ENCODE measurements around the gene DIS3L2. TPM values are rescaled to one million over a fixed set of nuclear protein-coding genes. Genes with fewer than 3 reads are reported as not detected.

Gene DIS3L2
- total and polyA plus RNA-seq, 2 experiments from 2014 or later = 15.2 to 25.3 TPM

DNA sequence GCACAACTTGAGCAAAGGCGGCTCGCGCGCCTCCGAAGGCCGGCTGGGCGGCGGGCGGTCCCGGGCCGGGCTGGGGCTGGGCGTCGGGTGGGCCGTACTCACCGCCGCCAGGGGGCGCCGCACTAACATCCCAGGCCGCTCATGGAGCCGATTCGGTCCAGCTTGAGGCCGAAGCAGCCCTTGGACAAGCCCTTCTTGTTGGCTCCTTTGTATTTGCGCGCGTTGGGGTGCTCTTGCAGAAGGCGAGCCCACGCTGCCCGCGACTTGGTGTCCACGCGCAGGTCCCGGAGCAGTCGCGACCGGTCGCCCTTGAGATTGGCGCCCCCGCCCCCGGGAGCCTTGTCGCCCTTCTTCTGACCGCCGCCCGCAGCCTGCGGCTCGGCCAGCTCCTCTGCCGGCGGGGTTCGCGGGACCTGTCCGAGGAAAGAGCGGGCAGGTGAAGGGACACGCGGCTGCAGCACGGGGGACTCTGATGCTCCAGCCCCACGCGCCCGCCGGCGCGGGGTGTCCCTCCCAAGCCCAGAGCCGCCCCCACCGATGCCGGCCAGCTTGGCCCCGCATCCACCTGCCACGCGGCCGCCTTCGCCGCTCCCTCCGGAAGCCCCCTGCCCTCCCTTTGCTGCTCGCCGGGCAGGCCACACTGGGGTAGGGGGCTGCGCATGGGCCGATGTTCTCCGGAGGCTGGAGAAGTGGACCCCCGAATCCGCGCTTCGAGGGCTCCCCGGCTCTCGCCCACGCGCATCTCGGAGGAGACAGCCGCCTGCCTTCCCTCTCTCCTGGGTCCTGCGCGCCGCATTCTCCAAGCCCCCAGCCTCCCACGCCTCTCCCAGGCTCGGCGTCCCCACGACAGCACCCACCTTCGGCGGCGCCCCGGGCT, 36.0 kb upstream of the DIS3L2 start:
- peak; percentile 71 for ATAC-seq
- Histone ChIP-seq H3K27ac (ENCODE audit: low read depth) (no peak overlapping the region), H3K4me3 (peak overlapping the region; percentile 81), H3K4me1 (ENCODE audit: insufficient read depth) (no peaks in the 10 kb centered on the region), H4K20me1 (replicated peaks; ENCODE audit: insufficient read depth) (peaks cover 10% of the 10 kb centered on the region; the same call in 1 of the 2 replicates), H3K4me2 (peak overlapping the region; percentile 93), H3K9me2 (ENCODE audit: insufficient read depth) (no peaks in the 10 kb centered on the region), H2AFZ (peak overlapping the region; percentile 99), H3K79me2 (replicated peaks; ENCODE audit: insufficient read depth) (no peaks in the 10 kb centered on the region), H3F3A (replicated peaks; ENCODE audit: low read depth) (no peaks in the 10 kb centered on the region), H3K27me3 (ENCODE audit: insufficient read depth) (peaks cover 53% of the 10 kb centered on the region), H3K36me3 (ENCODE audit: insufficient read depth) (no peaks in the 10 kb centered on the region)
- Mint-ChIP-seq H3K9me3 (no peaks in the 10 kb centered on the region), H3K27me3 (ENCODE audit: insufficient read depth, low read depth, poor library complexity) (peaks cover 50% of the 10 kb centered on the region), H3K4me3 (peak overlapping the region; percentile 77), H3K27ac (no peak overlapping the region), H3K36me3 (ENCODE audit: low read depth) (no peaks in the 10 kb centered on the region), H3K4me1 (peaks cover 16% of the 10 kb centered on the region)
- TF ChIP-seq CTCF (conservative IDR thresholded peaks at IDR 0.05; ENCODE audit: low read depth in 2 of 2) (peak; percentile 74 to 88), EZH2 (IDR thresholded peaks at IDR 0.05; ENCODE audit: low read depth, unreplicated experiment) (no peak)
- peak; percentile 94 for DNase-seq (ENCODE audit: low spot score)

DNA sequence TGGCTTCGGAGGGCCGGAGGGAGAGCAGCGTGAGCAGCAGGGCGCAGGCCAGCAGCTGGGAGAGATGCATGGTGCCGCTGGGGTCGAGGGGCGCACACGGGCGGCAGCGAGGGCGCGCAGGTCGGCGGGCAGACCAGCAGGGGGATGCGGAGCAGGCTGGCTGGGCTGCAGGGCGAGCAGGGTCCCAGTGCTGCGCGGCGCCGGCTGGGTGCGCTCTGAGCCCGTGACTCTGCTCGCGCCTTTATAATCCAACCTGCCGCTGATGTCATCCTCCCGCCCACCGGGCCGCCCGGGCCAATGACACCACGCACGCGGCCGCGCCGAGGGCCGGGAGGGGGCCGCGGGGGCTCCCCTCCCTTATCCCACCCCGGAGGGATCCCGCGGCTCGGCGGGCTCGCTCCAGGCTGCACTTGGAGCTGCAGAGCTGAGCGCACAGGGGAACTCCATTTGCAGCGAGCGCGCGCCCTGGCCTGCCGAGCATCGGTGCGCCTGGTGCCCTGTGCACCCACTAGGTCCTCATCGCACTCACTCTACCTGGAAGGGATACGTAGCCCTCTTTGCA, 35.3 kb upstream of the DIS3L2 start, which contains the start of gene NPPC:
Gene NPPC, minus strand, starts transcription at position 217 of the 562 bp plus-strand sequence. Its CDS starts 147 bp downstream, at position 70.
- H3K27ac ChIP-seq (ENCODE audit: low read depth) = no peak within 1 kb of the TSS
- peaks cover 50% of the 10 kb centered on the region for H3K27me3 Mint-ChIP-seq (ENCODE audit: insufficient read depth, low read depth, poor library complexity)
- H3K79me2 ChIP-seq (replicated peaks; ENCODE audit: insufficient read depth) = no peaks in the 10 kb centered on the region
- no peaks in the 10 kb centered on the region for H3K36me3 ChIP-seq (ENCODE audit: insufficient read depth)
- no peaks in the 10 kb centered on the region for H3F3A ChIP-seq (replicated peaks; ENCODE audit: low read depth)
- peak within 1 kb of the TSS; percentile 99 for H2AFZ ChIP-seq
- H3K4me1 ChIP-seq (ENCODE audit: insufficient read depth) = no peaks in the 10 kb centered on the region
- H3K4me3 ChIP-seq = peak within 1 kb of the TSS; percentile 81
- H3K36me3 Mint-ChIP-seq (ENCODE audit: low read depth) = no peaks in the 10 kb centered on the region
- peak within 1 kb of the TSS; percentile 77 for H3K4me3 Mint-ChIP-seq
- H3K27me3 ChIP-seq (ENCODE audit: insufficient read depth) = peaks cover 53% of the 10 kb centered on the region
- DNase-seq (ENCODE audit: low spot score) (peak; percentile 84), ATAC-seq (peak; percentile 78)
- H3K27ac Mint-ChIP-seq = no peak within 1 kb of the TSS
- no peaks in the 10 kb centered on the region for H3K9me2 ChIP-seq (ENCODE audit: insufficient read depth)
- peak within 1 kb of the TSS; percentile 93 for H3K4me2 ChIP-seq
- H3K4me1 Mint-ChIP-seq = peaks cover 16% of the 10 kb centered on the region
- no peaks in the 10 kb centered on the region for H3K9me3 Mint-ChIP-seq
- TF ChIP-seq CREB1 (CRISPR knock-in tag; IDR thresholded peaks at IDR 0.05; ENCODE audit: low read depth) = peak; percentile 78
- peak; percentile 83 for TF ChIP-seq POLR2AphosphoS5 (IDR thresholded peaks at IDR 0.05; ENCODE audit: low read depth)
- TF ChIP-seq ZNF114 (CRISPR knock-in tag; IDR thresholded peaks at IDR 0.05) = no peak
- peak; percentile 36 to 63; a peak in 2 of 4 replicates for TF ChIP-seq CTCF (conservative IDR thresholded peaks at IDR 0.05; ENCODE audit: low read depth in 2 of 2)
- TF ChIP-seq REST (IDR thresholded peaks at IDR 0.05; ENCODE audit: unreplicated experiment) = no peak
- no peak for TF ChIP-seq JUNB (IDR thresholded peaks at IDR 0.05; ENCODE audit: unreplicated experiment)
- TF ChIP-seq, protein P1, sequence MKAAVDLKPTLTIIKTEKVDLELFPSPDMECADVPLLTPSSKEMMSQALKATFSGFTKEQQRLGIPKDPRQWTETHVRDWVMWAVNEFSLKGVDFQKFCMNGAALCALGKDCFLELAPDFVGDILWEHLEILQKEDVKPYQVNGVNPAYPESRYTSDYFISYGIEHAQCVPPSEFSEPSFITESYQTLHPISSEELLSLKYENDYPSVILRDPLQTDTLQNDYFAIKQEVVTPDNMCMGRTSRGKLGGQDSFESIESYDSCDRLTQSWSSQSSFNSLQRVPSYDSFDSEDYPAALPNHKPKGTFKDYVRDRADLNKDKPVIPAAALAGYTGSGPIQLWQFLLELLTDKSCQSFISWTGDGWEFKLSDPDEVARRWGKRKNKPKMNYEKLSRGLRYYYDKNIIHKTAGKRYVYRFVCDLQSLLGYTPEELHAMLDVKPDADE (IDR thresholded peaks at IDR 0.05) = no peak
- peaks cover 10% of the 10 kb centered on the region; the same call in 1 of the 2 replicates for H4K20me1 ChIP-seq (replicated peaks; ENCODE audit: insufficient read depth)
